GM18867 (cell line): ENCODE measurements around the gene CHRNB4.
"Not testable (repeated sequence)": the region's sequence is repeated elsewhere in the genome, so short reads cannot be mapped to it uniquely, and the experiment has no call there.

Experiments used
- ATAC-seq: cut with Tn5 transposase; IDR thresholded peaks from one replicate; pipeline ENCODE4 v1.9.1; 2021; ENCODE audit warnings: mild to moderate bottlenecking, moderate library complexity; ENCODE audit not compliant: unreplicated experiment

Gene CHRNB4

GRCh38 chr15:78641102-78641748 is at the start of gene CHRNB4:
CHRNB4 (minus strand) TSS chr15:78641210; CDS start chr15:78641133, 77 bp downstream.
- no peak for ATAC-seq

- ATAC-seq = no peak
These were observed 48.6 kb upstream of the CHRNB4 start for GRCh38 chr15:78689626-78690025.

GRCh38 chr15:78685925-78686324 is 44.9 kb upstream of the CHRNB4 start:
- no peak for ATAC-seq

GRCh38 chr15:78685159-78685921 is 44.3 kb upstream of the CHRNB4 start:
- ATAC-seq = no peak

GRCh38 chr15:78684657-78685056 is 43.6 kb upstream of the CHRNB4 start:
- ATAC-seq = no peak

- not testable (repeated sequence) for ATAC-seq
These were observed 42.6 kb upstream of the CHRNB4 start for GRCh38 chr15:78683599-78683998.

GRCh38 chr15:78682693-78683410 is 41.8 kb upstream of the CHRNB4 start:
- ATAC-seq = no peak

GRCh38 chr15:78682004-78682651 is 41.1 kb upstream of the CHRNB4 start:
- no peak for ATAC-seq

- ATAC-seq = no peak
These were observed 40.4 kb upstream of the CHRNB4 start for GRCh38 chr15:78681281-78682003.

- no peak for ATAC-seq
These were observed 39.5 kb upstream of the CHRNB4 start for GRCh38 chr15:78680431-78681075.

GRCh38 chr15:78679089-78679511 is 38.1 kb upstream of the CHRNB4 start:
- ATAC-seq = no peak

GRCh38 chr15:78676424-78677110 is 35.6 kb upstream of the CHRNB4 start:
- no peak for ATAC-seq

- no peak for ATAC-seq
These were observed 34.8 kb upstream of the CHRNB4 start for GRCh38 chr15:78675617-78676360.

- no peak for ATAC-seq
These were observed 34.2 kb upstream of the CHRNB4 start for GRCh38 chr15:78675206-78675605.

GRCh38 chr15:78673917-78674444 is 33.0 kb upstream of the CHRNB4 start:
- no peak for ATAC-seq

- no peak for ATAC-seq
These were observed 32.5 kb upstream of the CHRNB4 start for GRCh38 chr15:78673476-78673875.

GRCh38 chr15:78672285-78673014 is 31.4 kb upstream of the CHRNB4 start:
- no peak for ATAC-seq
